ENCODE results near the gene PDE9A.
"Not testable (repeated sequence)": the region's sequence is repeated elsewhere in the genome, so short reads cannot be mapped to it uniquely, and the experiment has no call there.

The PDE9A gene

GRCh38 chr21:42692688-42693087 is 39.3 kb downstream of the PDE9A start:
- DNase-seq = no peak

- no peak for DNase-seq
These were observed 41.6 kb downstream of the PDE9A start for GRCh38 chr21:42694751-42695696.

DNA sequence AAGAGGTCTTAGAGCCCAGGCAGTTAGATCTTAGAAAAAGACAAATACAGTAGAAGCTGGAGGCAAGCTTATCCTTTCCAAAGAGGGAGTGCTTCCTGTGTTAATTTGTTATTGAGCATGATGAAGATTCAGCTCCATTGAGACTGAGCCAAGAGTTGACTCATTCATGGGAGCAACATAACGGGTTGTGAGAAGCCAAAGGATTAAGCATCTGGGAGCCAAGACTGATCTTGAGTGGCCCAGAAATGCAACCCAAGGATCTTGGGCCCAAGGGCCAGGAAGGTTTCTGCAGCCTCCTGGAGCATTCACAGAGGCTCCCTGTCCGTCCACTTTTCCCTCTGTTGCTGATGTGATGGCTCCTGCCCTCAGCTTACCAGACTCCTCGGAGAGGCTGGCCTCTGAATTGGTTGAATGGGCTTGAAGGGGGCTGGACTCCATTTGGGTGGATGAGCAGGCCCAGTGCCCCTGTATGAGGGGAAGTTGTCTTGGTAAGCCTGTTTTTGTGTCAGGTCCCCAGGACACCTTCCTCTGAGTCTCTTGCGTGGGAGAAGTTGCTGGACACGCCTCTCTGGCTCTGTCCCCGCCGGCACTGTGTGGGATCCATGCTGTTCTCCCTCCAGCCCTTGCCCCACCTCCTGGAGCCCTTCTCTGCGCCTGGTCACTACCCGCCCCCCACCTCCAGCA is 42.4 kb downstream of the PDE9A start:
- DNase-seq = no peak

- no peak for DNase-seq
These were observed 43.1 kb downstream of the PDE9A start for GRCh38 chr21:42696501-42697040.

DNA sequence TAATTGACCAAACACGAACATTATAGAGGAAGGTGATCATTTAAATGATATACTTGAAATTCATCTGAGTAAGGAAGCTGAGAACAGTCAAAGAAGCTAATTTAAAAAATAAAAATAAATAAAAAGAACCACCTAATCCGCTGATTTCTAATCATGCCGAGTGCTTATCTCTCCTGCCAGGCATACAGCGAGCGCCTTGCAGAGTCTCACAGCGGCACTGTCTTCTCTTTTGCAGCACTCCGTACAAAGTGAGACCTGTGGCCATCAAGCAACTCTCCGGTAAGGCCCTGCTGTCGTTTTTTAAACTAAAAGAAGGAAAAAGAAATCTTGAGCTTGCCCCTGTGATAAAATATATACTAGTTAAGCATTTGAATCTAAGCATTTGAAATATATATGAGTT is 45.3 kb downstream of the PDE9A start:
- DNase-seq = no peak

- no peak for DNase-seq
These were observed 45.8 kb downstream of the PDE9A start for GRCh38 chr21:42699196-42699595.

GRCh38 chr21:42701706-42702456 is 48.5 kb downstream of the PDE9A start:
- DNase-seq = no peak

GRCh38 chr21:42702720-42703119 is 49.3 kb downstream of the PDE9A start:
- DNase-seq = no peak

- no peak for DNase-seq
These were observed 49.9 kb downstream of the PDE9A start for GRCh38 chr21:42703136-42703908.

- no peak for DNase-seq
These were observed 50.5 kb downstream of the PDE9A start for GRCh38 chr21:42703965-42704364.

DNA sequence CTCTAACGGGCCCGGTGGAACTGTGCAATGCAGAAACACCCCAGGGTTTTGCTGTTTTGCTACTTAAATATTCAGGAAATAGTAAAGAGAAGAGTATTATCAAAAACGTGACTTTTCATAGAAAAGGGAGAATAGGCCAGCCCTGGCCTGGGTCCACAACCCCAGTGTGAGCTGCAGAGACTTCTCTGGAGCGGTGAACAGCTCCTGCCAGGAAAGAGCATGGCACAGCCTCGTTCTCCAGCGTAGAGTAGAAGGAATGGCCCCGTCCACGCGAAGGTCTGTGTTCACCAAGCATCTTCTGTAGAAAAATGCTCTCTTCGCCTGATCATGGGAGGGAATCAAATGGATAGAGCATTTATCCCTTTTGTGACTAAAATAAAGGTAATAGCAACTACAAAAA is 51.4 kb downstream of the PDE9A start:
- no peak for DNase-seq

DNA sequence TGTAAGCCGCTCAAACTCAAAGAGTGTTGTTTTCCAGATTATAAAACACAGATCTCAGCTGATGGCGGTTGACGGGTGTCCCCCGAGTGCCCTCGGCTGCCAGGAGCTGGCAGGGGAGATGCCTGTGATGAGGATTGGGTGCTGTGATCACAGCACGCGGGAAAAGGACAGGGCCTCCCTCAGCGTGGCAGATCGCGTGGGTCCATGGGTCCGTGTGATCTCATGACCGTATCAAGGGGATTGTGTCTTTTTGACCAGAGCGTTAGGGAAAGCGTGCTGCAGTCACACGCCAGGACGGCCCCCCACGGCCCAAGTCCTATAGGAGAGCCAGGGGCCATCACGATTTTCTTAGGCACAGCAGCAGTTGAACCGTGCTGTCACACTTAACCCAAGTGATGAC is 51.9 kb downstream of the PDE9A start:
- DNase-seq = no peak

DNA sequence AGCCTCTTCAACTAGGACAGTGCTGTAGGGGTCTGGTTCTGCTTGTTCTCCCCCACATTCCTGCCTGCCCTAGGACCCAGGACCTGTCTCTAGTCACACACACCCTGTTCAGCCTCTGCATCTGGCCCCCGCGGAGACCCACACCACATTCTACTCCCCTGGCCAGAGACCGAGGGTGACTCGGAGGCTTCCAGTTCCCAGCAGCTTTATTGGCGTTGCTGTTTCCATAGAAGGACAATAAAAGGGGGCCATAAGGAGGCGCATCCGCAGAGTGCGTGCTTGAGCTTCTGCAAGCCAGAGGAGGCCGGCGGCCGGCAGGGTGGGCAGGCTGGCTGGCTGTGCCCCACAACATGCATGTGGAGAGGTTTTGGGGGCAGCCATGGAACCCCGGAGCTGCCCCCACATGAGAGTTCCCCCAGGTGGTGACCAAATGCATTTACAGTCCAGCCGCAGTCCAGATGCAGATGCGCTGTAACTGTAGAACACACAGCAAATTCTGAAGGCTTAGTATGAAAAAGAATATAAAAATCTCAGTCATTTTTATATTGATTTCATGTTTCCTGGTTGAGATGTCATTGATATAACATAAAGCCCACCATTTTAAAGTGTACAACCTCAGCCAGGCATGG is 52.4 kb downstream of the PDE9A start:
- DNase-seq = no peak

GRCh38 chr21:42706765-42707164 is 53.3 kb downstream of the PDE9A start:
- DNase-seq = no peak

- DNase-seq = no peak
These were observed 53.9 kb downstream of the PDE9A start for GRCh38 chr21:42707207-42707830.

DNA sequence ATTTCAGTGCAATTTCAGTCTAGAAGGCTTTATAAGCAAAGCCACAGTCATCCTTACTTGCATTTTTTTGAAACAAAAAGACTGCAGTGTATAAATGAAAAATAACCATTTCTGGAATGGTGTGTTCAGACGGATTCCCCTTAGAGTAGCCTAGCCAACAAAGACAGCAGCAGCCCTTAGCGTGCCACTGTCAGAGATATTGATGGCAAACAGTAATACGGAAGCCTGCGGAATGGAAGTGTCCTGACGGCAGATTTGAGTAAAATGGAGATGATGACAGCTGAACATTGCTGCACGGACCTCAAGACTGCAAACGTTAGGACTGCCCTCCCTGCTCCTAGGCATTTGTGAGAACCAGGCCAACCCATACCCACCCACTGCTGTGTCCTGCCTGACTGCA is 54.7 kb downstream of the PDE9A start:
- no peak for DNase-seq

- not testable (repeated sequence) for DNase-seq
These were observed 55.5 kb downstream of the PDE9A start for GRCh38 chr21:42708916-42709315.

DNA sequence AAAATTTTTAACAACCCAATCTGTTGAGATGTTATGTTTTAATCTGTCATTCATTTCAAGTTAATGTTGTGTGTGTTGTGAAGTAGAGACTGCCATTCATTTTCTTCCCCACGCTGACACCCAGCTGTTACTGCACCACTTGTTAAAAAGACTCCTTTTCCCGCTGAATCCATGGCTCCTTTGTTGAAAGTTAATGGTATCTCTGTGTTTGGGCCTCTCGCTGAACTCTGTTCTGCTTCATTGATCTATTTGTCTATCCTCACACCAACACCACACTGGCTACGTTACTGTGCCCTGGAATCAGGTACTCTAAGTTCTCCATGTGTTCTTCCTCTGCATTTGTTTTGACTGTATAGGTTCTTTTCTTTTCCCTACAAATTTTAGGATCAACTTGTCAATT is 58.2 kb downstream of the PDE9A start:
- no peak for DNase-seq

DNA sequence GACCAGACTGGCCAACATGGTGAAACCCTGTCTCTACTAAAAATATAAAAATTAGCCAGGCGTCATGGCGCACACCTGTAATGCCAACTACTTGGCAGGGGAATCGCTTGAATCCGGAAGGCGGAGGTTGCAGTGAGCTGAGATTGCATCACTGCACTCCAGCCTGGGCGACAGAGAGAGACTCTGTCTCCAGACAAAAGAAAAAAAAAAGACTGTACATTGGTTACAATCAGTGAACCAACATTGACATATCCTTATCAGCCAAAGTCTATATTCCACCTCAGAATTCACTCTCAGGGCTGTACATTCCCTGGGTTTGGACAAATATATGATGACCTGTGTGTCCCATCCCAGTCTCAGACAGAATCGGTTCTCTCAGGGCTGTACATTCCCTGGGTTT is 62.0 kb downstream of the PDE9A start:
- not testable (repeated sequence) for DNase-seq

GRCh38 chr21:42716074-42716473 is 62.7 kb downstream of the PDE9A start:
- DNase-seq = no peak

DNA sequence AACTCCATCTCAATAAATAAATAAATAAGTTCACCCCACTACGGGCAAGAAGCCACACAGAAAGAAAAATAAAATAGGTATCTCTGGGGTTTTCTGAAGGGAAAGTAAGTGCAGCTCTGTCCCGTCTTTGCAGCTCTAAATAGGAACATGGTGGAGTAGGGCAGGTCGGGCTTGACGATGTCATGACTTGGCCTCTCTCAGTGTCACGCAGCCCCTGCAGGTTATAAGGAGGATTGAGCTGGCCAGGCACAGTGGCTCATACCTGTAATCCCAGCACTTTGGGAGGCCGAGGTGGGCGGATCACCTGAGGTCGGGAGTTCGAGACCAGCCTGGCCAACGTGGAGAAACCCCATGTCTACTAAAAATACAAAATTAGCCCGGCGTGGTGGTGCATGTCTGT is 67.1 kb downstream of the PDE9A start:
- not testable (repeated sequence) for DNase-seq

Measured in stimulated activated CD4-positive, alpha-beta T cell treated with anti-CD3 and anti-CD28 coated beads, Interleukin-4, amount 100 ng/mL, for 4 hours (primary cell).